ENCODE measurements around the gene RGS6.

Gene RGS6

DNA sequence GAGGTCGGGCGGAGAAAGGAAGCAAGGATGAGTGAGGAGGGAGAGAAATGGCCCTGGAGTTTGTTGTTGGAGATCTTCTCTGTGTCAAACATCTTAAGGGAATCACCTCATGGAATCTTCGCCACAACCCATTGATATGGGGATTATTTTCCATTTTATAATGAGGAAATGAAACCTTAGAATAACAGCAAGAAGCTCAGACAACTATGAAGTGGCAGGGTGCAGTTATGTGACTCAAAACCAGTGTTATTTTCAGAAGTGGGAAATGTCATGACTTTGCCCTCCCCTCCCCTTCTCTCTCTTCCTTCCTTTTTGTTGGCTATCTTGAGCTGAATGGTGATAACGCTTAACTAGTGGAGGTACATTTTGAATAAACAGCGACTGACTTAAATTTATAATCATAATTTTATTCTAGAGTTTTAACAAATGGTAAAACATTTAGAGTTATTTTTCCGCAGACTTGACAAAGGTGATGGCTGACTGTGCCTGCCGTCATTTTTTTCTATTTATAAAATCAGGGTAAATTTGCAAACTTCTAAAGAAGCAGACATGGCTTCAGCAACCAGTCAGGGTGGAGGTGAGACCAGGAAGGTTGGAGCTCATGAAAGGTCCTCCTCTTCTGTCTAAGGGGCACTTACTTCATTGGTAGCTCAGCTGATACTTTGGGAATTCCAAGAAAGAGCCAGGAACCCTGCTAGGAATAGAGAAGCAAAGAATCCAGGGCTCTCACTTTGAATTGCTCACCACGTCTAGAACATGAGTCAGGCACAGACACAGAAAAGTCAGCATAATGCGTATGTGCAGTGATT is 232.4 kb downstream of the RGS6 start:
- no peak for DNase-seq (ENCODE audit: low read depth)

DNA sequence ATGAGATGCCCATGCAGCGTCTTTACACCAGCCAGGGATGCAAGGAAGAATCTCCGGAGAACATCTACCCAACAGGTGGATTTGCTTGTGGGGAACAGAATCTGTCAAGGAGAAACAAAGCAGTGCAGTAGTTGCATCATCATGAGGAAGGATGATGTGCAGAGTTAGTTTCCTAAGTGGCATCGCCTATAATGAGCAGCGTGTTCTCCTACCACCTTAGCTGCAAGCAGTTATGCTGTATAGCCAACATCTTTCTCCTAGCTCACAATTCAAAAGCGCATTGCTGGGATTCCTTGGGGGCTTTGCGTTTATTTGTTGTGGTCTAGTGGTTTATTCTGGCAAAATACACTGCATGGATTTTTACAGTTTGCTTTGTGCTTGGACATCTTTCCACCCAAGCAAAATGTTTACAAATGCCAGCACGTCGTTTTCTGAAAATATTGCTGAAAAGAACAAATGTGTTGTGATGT is 233.0 kb downstream of the RGS6 start:
- DNase-seq (ENCODE audit: low read depth), result no peak

DNA sequence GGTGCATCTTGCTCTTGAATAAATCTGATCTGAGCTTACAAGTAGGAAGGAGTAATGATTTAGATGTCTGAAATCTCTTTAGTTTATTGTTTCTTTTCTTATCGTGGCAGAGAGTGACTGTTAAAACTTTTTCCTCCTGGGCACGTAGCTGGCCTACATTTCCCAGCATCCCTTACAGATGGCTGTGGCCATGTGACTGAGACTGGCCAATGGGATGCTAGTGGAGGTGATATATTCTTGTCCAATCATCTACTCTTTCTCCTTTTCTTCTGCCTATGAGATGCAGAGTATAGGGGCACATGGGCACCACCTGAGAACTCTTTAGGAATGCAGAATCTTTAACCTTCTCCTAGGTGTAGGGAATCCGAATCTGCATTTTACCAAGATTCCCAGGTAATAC is 237.3 kb downstream of the RGS6 start:
- DNase-seq (ENCODE audit: low read depth), result no peak

DNA sequence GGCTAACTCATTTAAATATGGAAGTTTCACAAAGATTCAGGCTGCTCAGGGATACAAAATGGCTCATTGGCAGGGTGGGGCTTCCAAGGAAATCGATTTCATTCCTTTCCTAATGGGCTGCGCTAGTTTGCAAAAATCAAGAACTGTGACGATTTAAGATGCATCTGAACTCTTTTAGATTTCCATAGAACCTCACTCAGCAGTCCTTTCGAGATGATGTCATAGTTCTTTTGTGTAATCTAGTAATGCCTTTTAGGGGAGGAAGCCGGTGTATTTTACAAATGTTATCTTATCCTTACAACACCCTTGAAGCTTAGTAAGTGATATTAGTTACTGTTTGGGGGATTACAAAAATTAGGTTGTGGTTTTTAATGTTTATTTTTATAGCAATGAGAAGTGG is 239.8 kb downstream of the RGS6 start:
- DNase-seq (ENCODE audit: low read depth), result no peak

DNA sequence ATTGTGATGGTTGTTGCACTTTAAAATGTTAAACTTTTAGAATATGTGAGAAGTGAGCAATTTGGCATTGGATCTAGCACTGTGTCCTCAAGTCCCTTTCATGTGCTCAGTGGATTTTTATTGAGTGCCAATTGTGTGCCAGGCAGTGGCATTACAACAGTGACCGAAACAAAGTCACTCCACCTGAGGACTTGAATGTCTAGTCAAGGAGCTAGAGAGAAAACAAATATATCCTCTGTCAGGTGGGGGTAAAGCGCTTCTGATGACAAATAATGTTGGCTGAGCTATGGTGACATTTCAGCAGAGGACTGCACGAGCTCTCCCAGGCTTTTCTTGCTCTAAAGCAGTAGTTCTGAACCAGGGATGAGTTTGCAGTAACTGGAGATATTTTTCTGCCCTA is 240.4 kb downstream of the RGS6 start:
- DNase-seq (ENCODE audit: low read depth), result no peak

- no peak for DNase-seq (ENCODE audit: low read depth)
Measured at GRCh38 chr14:72173038-72173720, 240.9 kb downstream of the RGS6 start.

DNA sequence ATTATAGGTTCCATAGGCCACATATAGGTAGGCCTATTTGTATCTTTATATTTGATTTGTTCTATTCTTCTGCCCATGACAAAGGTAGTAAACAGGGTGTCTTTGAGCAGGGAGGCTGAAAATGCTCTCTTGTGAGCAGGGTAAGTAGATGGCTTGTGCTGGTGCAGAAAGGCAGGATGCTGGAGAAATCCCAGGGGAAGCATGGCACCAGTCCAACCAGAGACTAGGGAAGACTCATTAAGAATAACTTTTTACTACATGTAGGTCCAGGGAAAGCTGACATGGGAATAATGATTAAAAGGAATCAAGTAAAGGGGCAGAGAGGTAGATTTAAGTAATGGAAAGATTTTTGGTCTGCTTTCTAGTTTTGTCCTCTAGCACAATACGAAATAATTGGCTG is 245.0 kb downstream of the RGS6 start:
- no peak for DNase-seq (ENCODE audit: low read depth)

DNA sequence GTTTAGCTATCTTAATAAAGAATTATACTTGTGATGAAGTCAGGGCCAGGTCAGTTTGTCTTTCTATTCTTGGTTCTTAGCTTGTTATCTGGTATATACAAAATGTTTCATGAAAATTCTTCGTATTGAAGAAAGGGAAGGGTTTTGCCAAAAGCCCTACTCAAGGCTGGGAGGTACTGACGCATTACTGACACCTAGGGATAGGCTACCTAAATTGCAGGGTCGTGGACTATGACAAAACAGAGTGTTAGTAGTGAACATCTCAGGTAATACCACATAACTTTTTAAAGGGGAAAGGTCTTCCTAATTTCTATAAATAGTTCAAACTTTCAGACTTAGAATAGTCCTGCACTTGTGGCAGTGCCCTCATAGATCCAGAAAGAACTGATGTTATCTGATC is 246.3 kb downstream of the RGS6 start:
- no peak for DNase-seq (ENCODE audit: low read depth)

- no peak for DNase-seq (ENCODE audit: low read depth)
Measured at GRCh38 chr14:72182708-72183432, 250.6 kb downstream of the RGS6 start.

DNA sequence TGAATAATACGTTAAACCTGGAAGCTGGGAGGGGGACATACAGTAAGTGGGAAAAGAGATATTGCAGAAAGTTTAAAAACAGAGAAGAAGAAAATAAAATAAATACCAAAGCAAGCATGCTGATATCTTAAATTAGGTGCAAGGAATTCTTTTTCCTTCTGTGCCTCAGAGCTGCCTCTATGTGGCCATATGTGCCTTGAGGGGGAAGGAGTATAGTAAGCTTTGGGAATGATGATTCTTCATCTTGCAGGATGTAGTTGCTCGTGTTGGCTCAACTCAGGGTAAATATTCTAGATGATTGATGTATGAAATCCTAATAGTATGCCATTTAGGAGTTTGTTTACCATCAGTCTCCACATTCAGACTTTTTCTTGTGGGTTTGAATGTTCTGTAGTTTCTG is 251.4 kb downstream of the RGS6 start:
- no peak for DNase-seq (ENCODE audit: low read depth)

DNA sequence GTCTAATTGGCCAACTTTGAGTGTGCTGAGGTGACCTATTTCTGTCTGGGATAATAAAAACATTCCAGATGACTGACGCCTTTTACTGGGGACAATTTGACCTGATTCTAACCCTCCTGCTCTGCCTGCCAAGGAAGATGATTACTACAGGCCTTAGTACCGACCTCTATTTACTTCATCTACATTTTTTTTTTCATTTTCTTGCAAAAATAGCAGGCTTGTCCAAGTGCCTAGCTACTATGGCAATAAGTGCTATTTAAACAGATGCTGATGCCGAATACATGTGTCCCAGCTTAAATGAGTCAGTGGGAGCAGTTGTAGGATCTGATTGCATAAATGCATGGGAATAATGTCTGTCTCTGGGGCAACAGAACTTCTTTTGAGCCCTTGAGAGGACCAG is 254.3 kb downstream of the RGS6 start:
- DNase-seq (ENCODE audit: low read depth), result no peak

DNA sequence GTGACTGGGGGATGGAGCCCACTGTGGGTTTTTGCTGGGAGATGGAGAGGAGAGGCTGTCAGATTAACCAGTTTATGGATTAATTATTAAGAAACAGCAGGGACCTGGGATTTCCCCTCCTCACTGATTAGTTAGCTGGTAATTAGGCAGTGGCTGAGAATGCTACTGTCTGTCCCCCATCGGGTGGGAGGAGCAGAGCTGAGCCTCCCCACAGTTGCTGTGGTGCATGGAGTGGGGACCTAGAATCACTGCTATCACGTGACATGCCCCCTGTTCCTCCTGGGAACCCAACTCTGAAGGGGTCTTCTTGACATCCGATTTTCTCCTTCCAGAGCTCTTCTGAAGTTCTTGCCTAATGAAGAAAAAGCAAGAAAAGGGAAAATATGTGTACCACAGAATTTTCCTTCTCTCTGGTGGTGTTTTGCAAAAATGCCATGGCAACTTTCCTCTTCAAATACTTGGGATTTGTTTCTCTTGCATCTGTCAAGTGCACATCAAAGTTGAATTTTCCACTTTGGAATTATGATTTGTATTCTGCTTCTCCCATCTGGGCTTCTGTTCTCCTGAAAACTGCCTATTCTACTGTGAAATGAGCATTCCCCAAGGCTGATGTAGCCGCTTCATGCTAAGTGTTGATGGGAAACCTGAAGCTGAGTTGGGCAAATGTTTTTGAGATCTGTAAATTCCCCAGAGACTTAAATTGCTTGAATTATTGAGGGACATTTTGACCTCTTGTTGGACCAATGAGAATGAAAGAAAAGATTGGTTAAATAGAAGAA is 264.2 kb downstream of the RGS6 start:
- no peak for DNase-seq (ENCODE audit: low read depth)

- DNase-seq (ENCODE audit: low read depth), result no peak
Measured at GRCh38 chr14:72201645-72202044, 269.4 kb downstream of the RGS6 start.

DNA sequence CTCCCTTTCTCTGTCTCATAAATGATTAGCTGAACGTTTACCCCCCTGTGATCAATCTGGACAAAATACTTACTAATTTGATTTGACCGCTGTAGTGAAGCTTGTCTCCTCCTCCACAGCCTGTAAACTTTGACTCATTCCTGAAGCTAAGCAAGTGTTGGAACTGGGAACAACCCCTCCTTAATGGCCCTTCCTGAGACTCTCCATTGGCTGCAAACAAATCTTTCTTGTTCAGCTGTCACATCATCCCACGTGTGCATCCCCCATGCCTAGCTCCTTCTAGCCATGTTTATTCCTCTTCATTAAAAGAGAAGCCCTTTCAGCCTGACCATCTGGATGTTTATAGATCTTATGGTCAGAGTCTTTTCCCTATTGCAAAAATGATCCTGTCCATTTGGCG is 281.2 kb downstream of the RGS6 start:
- no peak for DNase-seq (ENCODE audit: low read depth)

DNA sequence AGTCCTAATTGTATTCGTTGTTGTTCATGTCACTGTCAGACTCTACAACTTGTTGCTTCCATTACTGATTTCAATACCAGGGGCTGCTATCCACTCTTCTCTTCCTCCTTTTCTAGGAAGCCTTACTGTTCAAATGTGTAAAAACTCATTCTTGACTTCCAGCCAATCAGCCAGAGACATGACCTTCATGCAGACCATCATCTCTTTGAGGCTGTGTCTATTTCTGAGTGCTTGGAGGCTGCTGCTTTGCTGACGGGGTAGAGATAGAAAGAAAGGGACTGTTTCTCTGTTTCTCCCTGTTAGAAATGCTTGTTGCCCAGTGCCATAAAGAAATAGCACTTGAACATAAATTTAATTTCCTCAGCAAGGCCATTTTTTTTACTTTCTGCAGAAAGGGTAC is 282.9 kb downstream of the RGS6 start:
- no peak for DNase-seq (ENCODE audit: low read depth)

DNA sequence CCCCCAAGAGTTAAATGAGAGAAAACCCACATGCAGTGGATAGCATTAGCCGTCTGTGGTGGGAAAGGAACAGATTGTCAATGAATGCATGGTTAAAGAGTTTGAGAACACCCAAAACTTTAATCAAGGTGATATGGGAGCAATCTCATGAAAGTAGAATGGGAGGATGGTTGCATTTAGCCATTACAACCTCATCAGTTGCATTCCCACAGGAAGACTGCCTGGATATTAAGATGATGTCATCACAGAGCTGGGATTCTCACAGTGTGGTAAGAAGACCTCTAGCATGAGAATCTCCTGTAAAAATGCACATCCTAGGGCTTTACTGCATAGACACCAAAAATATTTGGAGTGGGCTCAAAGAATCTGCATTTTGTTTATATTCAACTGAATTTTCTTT is 284.9 kb downstream of the RGS6 start:
- DNase-seq (ENCODE audit: low read depth), result no peak

DNA sequence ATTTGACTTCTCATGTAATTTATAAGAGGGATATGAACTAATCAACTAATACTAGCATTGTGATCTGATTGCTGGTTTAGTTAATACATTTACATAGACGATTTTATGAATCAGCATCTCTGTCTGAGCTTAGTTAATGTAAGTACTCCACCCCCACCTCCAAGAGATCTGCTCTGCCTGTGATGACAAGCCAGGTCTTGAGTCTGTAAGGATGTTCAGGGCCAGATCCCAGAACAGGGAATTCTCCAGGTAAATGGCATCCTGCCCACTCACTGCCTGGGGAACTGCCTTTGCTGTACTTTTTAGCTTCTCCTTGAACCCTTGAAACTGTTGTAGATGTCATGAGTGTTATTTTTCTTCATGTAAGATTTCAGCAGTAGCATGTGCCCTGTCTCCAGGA is 289.8 kb downstream of the RGS6 start:
- no peak for DNase-seq (ENCODE audit: low read depth)

GRCh38 chr14:72236629-72237028 is 304.4 kb downstream of the RGS6 start:
- DNase-seq (ENCODE audit: low read depth), result no peak

DNA sequence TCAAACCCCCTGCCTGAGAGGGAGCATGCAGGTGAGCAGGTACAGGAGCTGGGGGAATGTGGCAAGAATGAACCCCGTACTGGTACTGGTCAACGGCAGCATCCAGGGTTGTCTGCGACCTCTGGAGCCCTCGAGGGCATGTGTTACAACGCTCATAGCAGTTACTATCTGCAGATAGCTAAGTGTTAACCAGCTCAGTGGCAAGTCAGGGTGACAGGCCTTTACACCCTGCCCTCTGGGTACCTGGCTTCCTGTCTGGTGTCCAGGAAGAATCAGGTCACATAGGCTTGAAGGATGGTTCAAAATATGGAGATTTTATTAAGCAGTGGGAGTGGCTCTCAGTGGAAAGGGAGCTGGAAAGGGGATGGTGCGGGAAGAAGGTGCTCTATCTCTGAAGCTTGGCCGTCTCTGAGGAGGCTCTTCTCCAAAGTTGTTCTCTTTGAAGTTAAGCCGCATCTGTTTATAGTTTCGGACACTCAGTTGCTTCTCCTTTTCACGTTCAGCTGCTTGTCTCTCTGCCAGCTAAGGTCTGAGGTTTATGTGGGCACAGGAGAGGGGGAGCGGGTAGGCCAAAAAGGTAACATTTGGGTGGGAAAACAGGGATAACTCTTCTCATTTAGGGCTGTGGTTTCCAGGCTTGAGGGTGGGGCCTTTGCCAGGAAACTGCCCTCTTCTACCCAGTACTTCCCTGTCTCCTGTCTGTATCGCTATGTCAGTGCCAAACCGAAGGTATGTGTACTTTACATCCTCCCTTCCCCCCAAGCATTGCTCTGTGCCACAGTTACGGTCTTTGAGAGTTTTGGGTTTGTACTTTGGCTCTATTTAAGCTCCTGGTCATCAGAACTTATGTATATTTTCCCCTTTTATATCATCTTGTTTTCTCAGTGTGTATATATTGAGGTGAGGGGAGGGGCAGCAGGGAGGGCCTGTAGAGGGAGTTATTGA is 305.8 kb downstream of the RGS6 start:
- no peak for DNase-seq (ENCODE audit: low read depth)

GRCh38 chr14:72243309-72244293 is 311.4 kb downstream of the RGS6 start:
- no peak for DNase-seq (ENCODE audit: low read depth)
